IgD-negative memory B cell (primary cell): ENCODE results near the gene KIRREL1. TPM values are rescaled to one million over a fixed set of nuclear protein-coding genes. Genes with fewer than 3 reads are reported as not detected.

ENCODE experiments used
- H3K27ac Mint-ChIP-seq, 3 donors: one replicate each; pipeline ENCODE4 v1.8.0; 2020 to 2022; ENCODE audit warnings: mild to moderate bottlenecking in 3 of 3, mixed read lengths in 3 of 3, moderate library complexity in 1 of 3
- H3K27me3 Mint-ChIP-seq: one replicate; pipeline ENCODE4 v1.8.0; 2021; ENCODE audit warnings: mixed read lengths
- H3K36me3 Mint-ChIP-seq: one replicate; pipeline ENCODE4 v1.8.0; 2020; ENCODE audit warnings: mild to moderate bottlenecking, mixed read lengths
- H3K4me1 Mint-ChIP-seq, 3 donors: one replicate each; pipeline ENCODE4 v1.8.0; 2020 to 2022; ENCODE audit warnings: mixed read lengths in 3 of 3, mild to moderate bottlenecking in 1 of 3
- H3K4me3 Mint-ChIP-seq, 4 donors: one replicate each; pipeline ENCODE4 v1.8.0; 2020 to 2022; ENCODE audit warnings: mild to moderate bottlenecking in 4 of 4, mixed read lengths in 4 of 4, moderate library complexity in 3 of 4
- H3K9me3 Mint-ChIP-seq, 3 donors: one replicate each; pipeline ENCODE4 v1.8.0; 2020 to 2021; ENCODE audit warnings: mixed read lengths in 3 of 3, mild to moderate bottlenecking in 1 of 3
- polyA plus RNA-seq: library from polyadenylated mRNA; unstranded; fragments of 300-500 nt; fragmentation: Illumina TruSeq; gene quantifications from one replicate; pipeline ENCODE4 v1.2.3, GENCODE V29; 2021

KIRREL1 gene
- polyA plus RNA-seq: not detected

GRCh38 chr1:157993147-157993917 lies at the start of gene KIRREL1:
Gene KIRREL1, plus strand, starts transcription at chr1:157993645. Its CDS starts 32 bp downstream, at chr1:157993677.
- H3K36me3 Mint-ChIP-seq: peaks cover 2% of the 10 kb centered on the region
- H3K27me3 Mint-ChIP-seq: peaks cover 33% of the 10 kb centered on the region
- peak within 1 kb of the TSS; percentile 9 to 94 (median 75) for H3K4me3 Mint-ChIP-seq
- H3K9me3 Mint-ChIP-seq: no peaks in the 10 kb centered on the region
- H3K4me1 Mint-ChIP-seq: peaks cover 0 to 9% (median 7%) of the 10 kb centered on the region in 3 donors
- no peak within 1 kb of the TSS for H3K27ac Mint-ChIP-seq

GRCh38 chr1:157944663-157945280 lies 48.7 kb upstream of the KIRREL1 start:
- Mint-ChIP-seq H3K36me3 (peaks cover 2% of the 10 kb centered on the region), H3K27me3 (peaks cover 3% of the 10 kb centered on the region), H3K4me3 (no peak overlapping the region), H3K27ac (no peak overlapping the region), H3K4me1 (peaks cover 11 to 13% (median 12%) of the 10 kb centered on the region in 3 donors), H3K9me3 (no peaks in the 10 kb centered on the region)

- no peak overlapping the region for H3K4me3 Mint-ChIP-seq
- H3K27me3 Mint-ChIP-seq: peaks cover 6% of the 10 kb centered on the region
- no peak overlapping the region for H3K27ac Mint-ChIP-seq
- H3K36me3 Mint-ChIP-seq: peaks cover under 1% of the 10 kb centered on the region
- H3K4me1 Mint-ChIP-seq: peaks cover 11 to 13% (median 12%) of the 10 kb centered on the region in 3 donors
- no peaks in the 10 kb centered on the region for H3K9me3 Mint-ChIP-seq
Measured at GRCh38 chr1:157948312-157949073, 45.0 kb upstream of the KIRREL1 start.

GRCh38 chr1:157949074-157949354 lies 44.4 kb upstream of the KIRREL1 start:
- Mint-ChIP-seq H3K27ac (no peak overlapping the region), H3K27me3 (peaks cover 6% of the 10 kb centered on the region), H3K9me3 (no peaks in the 10 kb centered on the region), H3K4me3 (no peak overlapping the region), H3K4me1 (peaks cover 11 to 13% (median 12%) of the 10 kb centered on the region in 3 donors), H3K36me3 (no peaks in the 10 kb centered on the region)

- no peak overlapping the region for H3K4me3 Mint-ChIP-seq
- peaks cover 8 to 10% (median 10%) of the 10 kb centered on the region in 3 donors for H3K4me1 Mint-ChIP-seq
- peaks cover 6% of the 10 kb centered on the region for H3K27me3 Mint-ChIP-seq
- H3K9me3 Mint-ChIP-seq: no peaks in the 10 kb centered on the region
- no peaks in the 10 kb centered on the region for H3K36me3 Mint-ChIP-seq
- H3K27ac Mint-ChIP-seq: no peak overlapping the region
Measured at GRCh38 chr1:157951230-157951629, 42.2 kb upstream of the KIRREL1 start.

- Mint-ChIP-seq H3K4me1 (peaks cover 10 to 12% (median 10%) of the 10 kb centered on the region in 3 donors), H3K36me3 (no peaks in the 10 kb centered on the region), H3K4me3 (no peak overlapping the region), H3K9me3 (no peaks in the 10 kb centered on the region), H3K27ac (no peak overlapping the region), H3K27me3 (peaks cover 6% of the 10 kb centered on the region)
Measured at GRCh38 chr1:157952601-157953000, 40.8 kb upstream of the KIRREL1 start.

GRCh38 chr1:157955221-157955620 lies 38.2 kb upstream of the KIRREL1 start:
- no peak overlapping the region for H3K27ac Mint-ChIP-seq
- no peak overlapping the region for H3K4me3 Mint-ChIP-seq
- H3K9me3 Mint-ChIP-seq: no peaks in the 10 kb centered on the region
- H3K4me1 Mint-ChIP-seq: peaks cover 6 to 7% (median 6%) of the 10 kb centered on the region in 3 donors
- H3K27me3 Mint-ChIP-seq: peaks cover 12% of the 10 kb centered on the region
- no peaks in the 10 kb centered on the region for H3K36me3 Mint-ChIP-seq

GRCh38 chr1:157955857-157956256 lies 37.6 kb upstream of the KIRREL1 start:
- Mint-ChIP-seq H3K27ac (peak overlapping the region in 1 of 3 donors; percentile 0), H3K27me3 (peaks cover 14% of the 10 kb centered on the region), H3K4me1 (peaks cover 6 to 7% (median 6%) of the 10 kb centered on the region in 3 donors), H3K36me3 (no peaks in the 10 kb centered on the region), H3K4me3 (no peak overlapping the region), H3K9me3 (no peaks in the 10 kb centered on the region)

GRCh38 chr1:157956732-157957131 lies 36.7 kb upstream of the KIRREL1 start:
- H3K4me1 Mint-ChIP-seq: peaks cover 6 to 7% (median 6%) of the 10 kb centered on the region in 3 donors
- H3K27me3 Mint-ChIP-seq: peaks cover 11% of the 10 kb centered on the region
- H3K36me3 Mint-ChIP-seq: no peaks in the 10 kb centered on the region
- H3K27ac Mint-ChIP-seq: no peak overlapping the region
- no peaks in the 10 kb centered on the region for H3K9me3 Mint-ChIP-seq
- H3K4me3 Mint-ChIP-seq: no peak overlapping the region

GRCh38 chr1:157958263-157958662 lies 35.2 kb upstream of the KIRREL1 start:
- Mint-ChIP-seq H3K27ac (no peak overlapping the region), H3K27me3 (peaks cover 14% of the 10 kb centered on the region), H3K4me3 (no peak overlapping the region), H3K4me1 (peaks cover 6 to 9% (median 6%) of the 10 kb centered on the region in 3 donors), H3K9me3 (no peaks in the 10 kb centered on the region), H3K36me3 (no peaks in the 10 kb centered on the region)

- no peaks in the 10 kb centered on the region for H3K36me3 Mint-ChIP-seq
- no peaks in the 10 kb centered on the region for H3K9me3 Mint-ChIP-seq
- peaks cover 14% of the 10 kb centered on the region for H3K27me3 Mint-ChIP-seq
- no peak overlapping the region for H3K4me3 Mint-ChIP-seq
- peaks cover 6 to 9% (median 6%) of the 10 kb centered on the region in 3 donors for H3K4me1 Mint-ChIP-seq
- H3K27ac Mint-ChIP-seq: no peak overlapping the region
Measured at GRCh38 chr1:157959750-157960149, 33.7 kb upstream of the KIRREL1 start.

GRCh38 chr1:157960773-157961172 lies 32.7 kb upstream of the KIRREL1 start:
- Mint-ChIP-seq H3K4me1 (peaks cover 3 to 7% (median 4%) of the 10 kb centered on the region in 3 donors), H3K27ac (no peak overlapping the region), H3K27me3 (peaks cover 14% of the 10 kb centered on the region), H3K36me3 (no peaks in the 10 kb centered on the region), H3K4me3 (no peak overlapping the region), H3K9me3 (no peaks in the 10 kb centered on the region)

GRCh38 chr1:157961805-157962762 lies 31.4 kb upstream of the KIRREL1 start:
- Mint-ChIP-seq H3K36me3 (no peaks in the 10 kb centered on the region), H3K27ac (no peak overlapping the region), H3K27me3 (peaks cover 14% of the 10 kb centered on the region), H3K4me1 (peaks cover 0 to 3% (median 0%) of the 10 kb centered on the region in 3 donors), H3K9me3 (no peaks in the 10 kb centered on the region), H3K4me3 (no peak overlapping the region)

GRCh38 chr1:157963713-157964112 lies 29.7 kb upstream of the KIRREL1 start:
- Mint-ChIP-seq H3K4me1 (peaks cover 0 to 3% (median 0%) of the 10 kb centered on the region in 3 donors), H3K27me3 (peaks cover 10% of the 10 kb centered on the region), H3K4me3 (no peak overlapping the region), H3K27ac (no peak overlapping the region), H3K9me3 (no peaks in the 10 kb centered on the region), H3K36me3 (no peaks in the 10 kb centered on the region)
